K562 (cell line): ENCODE measurements around the gene KCNG1. TPM values are rescaled to one million over a fixed set of nuclear protein-coding genes. Genes with fewer than 3 reads are reported as not detected.

ENCODE experiments used
- ATF3 ChIP-seq, 2 experiments: fragments of 450-650 bp in 1 of 2; sonication (generic) in 1 of 2; formaldehyde crosslinking in 1 of 2; IDR thresholded peaks in 1 of 2; conservative IDR thresholded peaks in 1 of 2; 2 replicates each; pipeline versions ENCODE4 v1.6.1 to v1.8.1; 2016 to 2023; ENCODE audit warnings: mild to moderate bottlenecking in 2 of 2, moderate library complexity in 2 of 2, inconsistent platforms in 1 of 2, missing genetic modification reagents in 1 of 2
- CC2D1A ChIP-seq: fragments of 450-650 bp; IDR thresholded peaks from 2 replicates; pipeline ENCODE4 v1.6.1; 2017; ENCODE audit warnings: mild to moderate bottlenecking
- SMAD3 ChIP-seq: fragments of 450-650 bp; formaldehyde crosslinking; conservative IDR thresholded peaks from 2 replicates; pipeline ENCODE4 v1.4.0; 2020; ENCODE audit warnings: mild to moderate bottlenecking
- SPI1 ChIP-seq: IDR thresholded peaks from 2 replicates; pipeline ENCODE4 v1.6.1; 2011; ENCODE audit warnings: low read depth, low read length, control low read depth, borderline replicate concordance
- XRCC5 ChIP-seq: fragments of 200-400 bp; formaldehyde crosslinking; IDR thresholded peaks from 2 replicates; pipeline ENCODE4 v1.6.1; 2017; ENCODE audit warnings: low read depth, mild to moderate bottlenecking, low read length
- ZBTB40 ChIP-seq, 2 experiments: fragments of 450-650 bp in 1 of 2; sonication (generic) in 1 of 2; formaldehyde crosslinking in 1 of 2; IDR thresholded peaks; 2 replicates each; pipeline versions ENCODE4 v1.7.1 to v1.9.0; 2016 to 2022; ENCODE audit warnings: inconsistent platforms in 1 of 2, mild to moderate bottlenecking in 1 of 2, missing genetic modification reagents in 1 of 2
- ZNF232 ChIP-seq: sonication (generic); formaldehyde crosslinking; IDR thresholded peaks from 2 replicates; pipeline ENCODE4 v1.8.0; 2022; ENCODE audit warnings: mild to moderate bottlenecking, missing genetic modification reagents
- ZNF263 ChIP-seq: sonication (generic); formaldehyde crosslinking; IDR thresholded peaks from 2 replicates; pipeline ENCODE4 v1.8.0; 2022; ENCODE audit warnings: mild to moderate bottlenecking, missing genetic modification reagents, borderline replicate concordance
- ZNF766 ChIP-seq: fragments of 200-800 bp; sonication (Bioruptor generic); conservative IDR thresholded peaks from 2 replicates; pipeline ENCODE4 v1.6.1; 2016; ENCODE audit warnings: missing genetic modification characterization, missing compliant biosample characterization
- ZSCAN29 ChIP-seq: fragments of 450-650 bp; IDR thresholded peaks from 2 replicates; pipeline ENCODE4 v1.6.1; 2017
- polyA plus RNA-seq, 8 experiments: library from polyadenylated mRNA; depleted of rRNA in 4 of 8; stranded (reverse) in 5 of 8; unstranded in 3 of 8; fragments of >200 nt; fragmentation: Nextera tagmentation in 2 of 8; fragmentation: Illumina TruSeq in 1 of 8; extraction: Ambion mirVana in 2 of 8; extraction: Trizol in 1 of 8; gene quantifications; 2 replicates each; pipeline versions ENCODE4 v1.2.1 to v1.2.3, GENCODE V29; 2011 to 2014; ENCODE audit warnings: inconsistent platforms in 1 of 8, missing spikeins in 1 of 8
- total RNA-seq, 7 experiments: library from RNA; depleted of rRNA in 6 of 7; stranded (reverse); fragments of >200 nt in 6 of 7; fragmentation: Illumina TruSeq in 2 of 7; extraction: Trizol in 2 of 7; gene quantifications; 2 replicates each; pipeline versions ENCODE4 v1.2.1 to v1.2.3, GENCODE V29; 2011 to 2021; ENCODE audit warnings: low replicate concordance in 1 of 7
- TF ChIP-seq, protein P1 (sequence below): IDR thresholded peaks from 3 replicates; pipeline ENCODE4 v1.6.1; 2011; ENCODE audit warnings: borderline replicate concordance, mild to moderate bottlenecking; ENCODE audit not compliant: insufficient read length, insufficient read depth

KCNG1 gene
- total and polyA plus RNA-seq, 9 of the 15 experiments (the other 6 are each of a cell fraction or from before 2014, with no cell fraction given): 0.06 to 1.5 (median 0.22) TPM; not detected in 2

- TF ChIP-seq ZBTB40 (IDR thresholded peaks at IDR 0.05): no peak
- TF ChIP-seq ZBTB40 (CRISPR knock-in tag; IDR thresholded peaks at IDR 0.05): 0 out of 2 replicates have a peak, but pooled peaks have one; percentile 31
- no peak for TF ChIP-seq ZNF766 (CRISPR knock-in tag)
- no peak for TF ChIP-seq CC2D1A
- TF ChIP-seq ATF3 (IDR thresholded peaks at IDR 0.05): peak; percentile 67
- TF ChIP-seq ATF3 (CRISPR knock-in tag; conservative IDR thresholded peaks at IDR 0.05): no peak; the same call in 1 of the 2 replicates
- peak; percentile 78 for TF ChIP-seq ZNF263 (CRISPR knock-in tag)
- TF ChIP-seq SMAD3: no peak
- peak; percentile 85 for TF ChIP-seq ZNF232 (CRISPR knock-in tag)
- TF ChIP-seq SPI1: peak; percentile 18; the same call in 1 of the 2 replicates
- 0 out of 2 replicates have a peak, but pooled peaks have one; percentile 10 for TF ChIP-seq ZSCAN29
- TF ChIP-seq, protein P1, sequence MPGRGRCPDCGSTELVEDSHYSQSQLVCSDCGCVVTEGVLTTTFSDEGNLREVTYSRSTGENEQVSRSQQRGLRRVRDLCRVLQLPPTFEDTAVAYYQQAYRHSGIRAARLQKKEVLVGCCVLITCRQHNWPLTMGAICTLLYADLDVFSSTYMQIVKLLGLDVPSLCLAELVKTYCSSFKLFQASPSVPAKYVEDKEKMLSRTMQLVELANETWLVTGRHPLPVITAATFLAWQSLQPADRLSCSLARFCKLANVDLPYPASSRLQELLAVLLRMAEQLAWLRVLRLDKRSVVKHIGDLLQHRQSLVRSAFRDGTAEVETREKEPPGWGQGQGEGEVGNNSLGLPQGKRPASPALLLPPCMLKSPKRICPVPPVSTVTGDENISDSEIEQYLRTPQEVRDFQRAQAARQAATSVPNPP: no peak
- peak; percentile 28; the same call in 1 of the 2 replicates for TF ChIP-seq XRCC5
Observed at GRCh38 chr20:50957798-50958614, 64.9 kb downstream of the KCNG1 start, which contains the start of gene DPM1 (continued).
